ENCODE data around the gene UST.
"Not testable (repeated sequence)": the region's sequence is repeated elsewhere in the genome, so short reads cannot be mapped to it uniquely, and the experiment has no call there.

Gene UST

DNA sequence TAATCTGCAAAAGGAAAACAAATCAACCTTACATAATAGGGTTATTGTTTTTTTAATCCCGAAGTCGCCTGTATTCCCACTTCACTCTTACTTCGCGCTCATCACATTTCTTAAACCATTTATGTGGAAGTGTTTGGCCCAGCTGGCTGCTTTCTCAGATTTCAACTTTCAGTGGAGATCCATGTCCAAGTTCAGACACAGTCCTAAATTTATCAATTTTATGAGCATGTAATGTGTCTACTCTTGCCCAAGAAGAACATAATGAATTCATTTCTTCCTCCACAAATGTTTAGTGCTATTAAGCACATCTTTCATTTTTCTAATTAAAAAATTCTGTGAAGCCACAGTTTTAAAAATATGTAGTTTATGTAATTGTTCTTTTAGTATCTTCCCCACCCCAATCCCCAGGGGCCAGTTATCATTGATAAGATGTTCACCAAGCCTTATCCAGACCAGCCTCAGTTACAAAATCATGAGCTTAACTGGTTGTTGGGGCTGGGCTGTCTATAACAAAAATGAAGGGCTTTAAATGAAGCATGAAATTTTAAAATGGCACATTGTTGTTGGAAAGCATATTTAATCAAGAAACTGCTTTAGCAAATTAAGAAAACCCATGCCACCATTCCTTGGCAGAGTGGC, 151.7 kb downstream of the UST start:
- DNase-seq (ENCODE audit: low read depth, low spot score): no peak

DNA sequence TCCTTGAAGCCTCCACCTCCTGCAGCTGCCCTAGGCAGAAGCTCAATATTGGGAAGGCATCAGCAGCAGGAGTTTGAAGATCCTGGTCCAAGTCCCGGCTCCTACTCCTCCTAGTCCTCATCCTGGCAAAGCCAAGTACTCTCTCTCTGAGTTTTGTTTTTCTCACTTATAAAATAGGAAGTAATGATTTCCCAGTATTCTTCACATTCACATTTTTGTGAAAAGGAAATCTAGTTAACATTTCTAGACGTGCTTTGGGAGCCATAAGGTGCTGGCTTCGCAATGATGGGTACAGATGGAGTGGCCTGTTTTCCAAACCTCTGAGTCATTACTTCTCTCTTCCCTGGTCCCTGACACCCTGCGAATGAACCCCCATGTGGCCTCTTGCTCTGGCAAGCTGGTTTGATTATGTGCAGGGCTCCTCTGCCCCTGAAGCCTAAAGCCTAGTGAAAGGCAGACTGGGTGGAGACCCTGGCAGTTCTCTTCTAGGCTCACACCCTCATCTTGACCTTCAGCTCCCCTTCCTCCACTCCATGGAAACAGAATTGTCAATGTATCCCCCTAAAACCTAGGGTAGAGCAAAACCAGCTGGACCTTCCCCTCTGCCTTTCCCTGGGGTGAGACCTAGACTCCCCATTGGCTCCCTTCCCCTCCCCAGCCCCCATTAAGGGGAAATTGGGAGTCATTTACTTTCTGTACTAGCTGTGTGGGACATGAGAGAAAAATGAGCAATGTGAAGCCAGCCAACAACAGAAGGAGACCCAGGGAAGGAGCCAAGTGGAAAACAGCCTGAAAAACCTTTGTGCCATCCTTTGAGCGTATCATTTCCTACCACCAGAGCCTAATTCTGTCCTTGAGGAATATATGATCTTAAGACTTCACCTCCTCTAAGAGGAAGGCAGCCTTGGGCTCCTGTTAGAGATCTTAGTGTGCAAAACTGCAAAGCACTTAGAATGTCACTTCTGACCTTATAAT, 158.4 kb downstream of the UST start:
- DNase-seq (ENCODE audit: low read depth, low spot score): no peak

DNA sequence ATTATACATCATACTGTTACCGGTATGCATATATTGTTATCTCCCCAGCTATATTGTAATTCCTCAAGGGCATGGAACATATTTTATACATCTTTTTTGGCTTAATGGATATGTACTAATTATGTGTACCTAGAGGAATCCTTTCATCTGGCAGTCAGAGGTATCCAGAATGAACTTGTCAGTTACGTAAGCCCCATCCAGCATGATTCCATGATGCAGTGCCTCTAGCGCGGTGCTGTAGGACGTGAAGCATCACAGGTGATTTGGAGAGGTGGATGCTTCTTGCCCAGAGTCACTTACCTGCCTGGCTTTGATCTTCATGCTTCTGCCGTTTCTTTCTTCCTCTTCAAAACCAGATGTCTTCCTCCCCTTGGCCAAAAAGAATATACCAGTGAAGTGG, 159.1 kb downstream of the UST start:
- no peak for DNase-seq (ENCODE audit: low read depth, low spot score)

DNA sequence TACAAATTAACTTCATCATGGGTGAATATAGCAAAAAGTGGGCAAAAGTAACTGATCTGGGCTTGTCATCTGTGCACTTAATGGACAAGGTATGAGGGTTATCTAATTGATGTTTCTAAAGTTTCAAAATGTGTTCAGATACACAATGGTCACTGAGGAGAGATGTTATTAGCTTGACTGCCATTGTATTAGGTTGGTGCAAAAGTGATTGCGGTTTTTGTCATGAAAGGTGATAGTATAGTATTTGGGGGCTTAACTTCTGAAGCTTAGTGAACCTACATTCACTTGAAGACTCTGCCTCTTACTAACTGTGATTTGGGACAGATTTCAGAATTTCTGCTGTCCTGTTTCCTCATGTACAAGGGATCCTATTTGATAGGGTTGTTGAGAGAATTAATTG, 159.6 kb downstream of the UST start:
- DNase-seq (ENCODE audit: low read depth, low spot score): no peak

DNA sequence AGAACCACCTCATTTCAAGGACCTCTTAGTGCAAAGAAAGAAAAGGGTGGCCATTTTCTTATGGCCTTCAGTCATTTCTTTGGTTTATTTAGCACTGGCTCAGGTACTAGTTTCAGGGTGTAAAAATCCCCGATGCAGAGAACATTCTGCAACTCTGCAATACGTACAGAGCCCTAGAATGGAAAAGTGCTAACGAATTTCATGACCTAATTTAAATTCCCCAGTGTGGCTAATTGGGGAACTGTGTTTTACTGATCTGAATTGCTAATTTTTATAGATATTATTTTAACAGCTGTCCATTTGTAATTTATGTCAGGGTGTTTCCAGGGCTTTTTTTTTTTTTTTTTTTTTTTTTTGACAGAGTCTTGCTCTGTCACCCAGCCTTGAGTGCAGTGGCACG, 160.7 kb downstream of the UST start:
- no peak for DNase-seq (ENCODE audit: low read depth, low spot score)

DNA sequence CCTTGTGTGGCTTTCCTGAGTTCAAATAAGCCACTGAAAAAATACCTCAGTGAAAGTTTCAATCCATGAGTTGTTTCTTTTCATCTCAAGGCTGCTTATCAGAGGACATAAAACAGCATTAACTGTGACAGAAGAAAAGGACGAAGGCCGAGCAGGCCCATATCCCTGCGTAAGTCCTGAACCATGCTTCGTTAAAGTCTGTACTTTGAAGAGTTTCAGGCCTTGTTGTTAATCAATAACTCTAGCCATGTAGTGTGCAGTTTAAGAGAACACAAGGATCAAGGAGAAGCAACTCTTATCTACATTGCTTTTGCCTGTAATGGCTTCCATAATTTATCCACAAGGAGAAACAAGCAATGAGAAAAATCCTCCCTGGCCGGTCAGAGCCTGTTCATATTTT, 165.4 kb downstream of the UST start:
- no peak for DNase-seq (ENCODE audit: low read depth, low spot score)

DNA sequence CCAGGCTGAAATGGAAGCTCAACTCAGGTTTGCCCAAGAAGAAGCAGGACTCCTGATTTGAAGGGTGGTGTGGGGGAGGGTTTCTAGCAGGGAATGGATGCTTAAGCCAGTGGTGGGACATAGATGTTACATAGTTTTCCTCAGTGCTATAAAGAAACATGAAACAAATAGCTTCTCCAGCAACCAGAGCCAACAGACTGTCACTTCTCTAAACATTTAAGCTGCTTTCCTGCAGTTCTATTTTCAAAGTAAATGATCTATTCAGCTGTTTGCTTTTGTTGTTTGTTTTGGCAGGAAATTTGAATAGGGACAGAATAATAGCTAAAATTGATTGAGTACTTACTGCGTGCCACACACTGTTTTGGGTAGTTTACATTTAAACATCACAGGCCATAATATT, 169.0 kb downstream of the UST start:
- DNase-seq (ENCODE audit: low read depth, low spot score): no peak

DNA sequence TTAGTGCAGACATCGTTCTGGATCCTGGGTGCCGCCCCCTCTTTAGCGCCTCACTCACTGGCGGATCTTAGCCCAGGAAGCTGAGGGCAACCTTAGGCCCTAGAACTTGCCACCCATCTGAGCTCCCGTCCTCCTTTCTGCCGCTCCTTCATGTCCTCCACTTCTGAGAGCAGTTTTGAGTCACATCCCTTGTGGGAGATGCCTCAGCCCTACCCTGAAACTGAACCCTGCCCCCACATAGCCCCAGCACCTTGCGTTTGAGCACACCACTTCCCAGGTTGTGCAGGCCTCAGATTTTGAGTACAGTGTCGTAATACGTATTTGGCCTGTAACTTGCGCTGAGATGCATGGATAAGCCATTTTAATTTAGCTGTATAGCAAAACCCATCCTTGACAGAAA, 169.7 kb downstream of the UST start:
- DNase-seq (ENCODE audit: low read depth, low spot score): not testable (repeated sequence)

DNA sequence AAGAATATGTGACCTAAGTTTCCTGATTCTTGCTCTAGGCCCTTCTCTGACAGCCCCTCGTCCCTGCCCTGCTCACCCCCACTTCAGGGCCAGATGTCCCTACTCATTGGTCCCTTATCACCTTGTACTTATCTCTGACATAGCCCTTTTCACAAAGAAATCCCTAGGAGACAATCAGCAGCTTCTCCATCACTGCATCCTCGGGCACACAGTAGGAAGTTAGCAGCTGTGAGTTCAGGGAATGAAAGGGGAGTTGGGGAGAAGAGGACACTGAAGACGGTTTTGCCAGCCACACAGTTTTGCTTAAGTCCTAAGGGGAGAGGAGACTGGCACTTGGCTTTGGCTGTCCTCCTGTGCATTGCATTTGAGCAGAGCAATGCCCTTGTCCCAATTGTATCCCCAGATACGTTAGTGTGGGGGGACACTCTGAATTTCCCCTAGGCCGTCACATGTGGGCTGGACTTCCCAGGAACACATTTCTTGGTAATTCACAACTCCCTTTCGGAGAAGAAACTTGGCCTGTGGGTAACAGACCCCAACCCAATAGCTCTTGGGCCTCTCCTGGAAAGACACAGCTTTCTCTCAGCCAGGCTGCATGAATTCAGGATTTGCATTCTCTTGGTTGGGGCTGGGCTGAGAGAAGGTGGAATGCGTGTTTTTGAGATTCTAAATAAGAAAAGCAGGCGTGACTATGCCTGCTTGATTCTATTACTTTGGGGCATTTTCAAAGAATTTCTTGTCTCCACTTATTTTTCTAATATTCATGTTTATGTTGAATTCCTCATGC, 177.6 kb downstream of the UST start:
- no peak for DNase-seq (ENCODE audit: low read depth, low spot score)

DNA sequence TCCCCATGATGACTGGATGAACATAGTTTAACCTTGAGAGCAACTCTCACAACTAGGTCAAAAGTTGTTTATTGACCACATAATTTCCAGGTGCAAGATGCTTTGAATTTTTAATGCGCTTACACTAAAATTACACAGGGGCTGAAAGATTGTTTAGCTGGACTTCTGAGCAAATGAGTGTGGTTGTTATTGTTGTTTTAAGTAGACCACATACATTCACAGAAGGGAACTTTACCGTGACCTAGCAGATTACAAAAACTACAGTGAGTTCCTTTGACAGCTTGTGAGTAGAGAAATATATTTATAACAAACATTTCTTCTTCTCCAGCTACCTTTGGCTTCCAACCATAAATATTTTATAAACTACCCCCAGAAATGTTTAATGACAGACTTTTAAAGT, 178.9 kb downstream of the UST start:
- DNase-seq (ENCODE audit: low read depth, low spot score): peak; percentile 41

DNA sequence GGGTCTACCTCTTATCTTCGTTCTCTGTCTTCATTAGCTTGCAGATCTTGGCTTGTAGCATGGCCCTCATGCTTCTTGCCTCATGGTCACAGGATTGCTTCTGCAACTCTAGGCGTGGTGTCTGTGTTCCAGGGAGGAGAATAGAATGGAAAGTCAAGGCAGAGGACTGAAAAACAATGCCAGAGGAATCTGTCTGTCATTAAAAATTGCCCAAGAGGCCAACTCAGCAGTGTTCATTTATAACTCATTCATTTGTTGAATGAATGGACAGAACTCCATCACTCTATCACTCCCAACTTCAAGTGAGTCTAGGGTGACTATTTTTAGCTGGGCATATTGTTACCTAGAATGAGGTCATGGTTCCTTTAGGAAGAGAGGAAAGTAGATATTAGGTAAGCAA, 179.6 kb downstream of the UST start:
- DNase-seq (ENCODE audit: low read depth, low spot score): no peak

DNA sequence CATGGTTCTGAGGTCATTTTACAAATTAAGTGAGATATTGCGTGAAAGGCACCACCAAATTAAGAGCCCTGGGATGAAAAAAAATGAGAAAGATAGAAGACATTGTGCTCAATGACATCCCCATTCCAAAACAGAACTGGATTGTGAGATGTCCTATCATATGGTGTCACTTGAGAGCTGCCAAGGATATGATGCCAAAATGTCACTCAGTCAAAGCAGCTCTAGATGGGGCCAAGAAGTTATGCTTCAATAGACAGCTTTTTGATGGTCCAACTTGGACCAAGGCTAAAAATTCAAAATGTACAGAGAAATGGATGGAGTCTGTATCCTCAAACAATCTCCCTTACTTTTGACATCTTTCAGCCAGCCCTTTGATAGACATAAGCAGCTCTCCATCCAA, 180.8 kb downstream of the UST start:
- no peak for DNase-seq (ENCODE audit: low read depth, low spot score)

DNA sequence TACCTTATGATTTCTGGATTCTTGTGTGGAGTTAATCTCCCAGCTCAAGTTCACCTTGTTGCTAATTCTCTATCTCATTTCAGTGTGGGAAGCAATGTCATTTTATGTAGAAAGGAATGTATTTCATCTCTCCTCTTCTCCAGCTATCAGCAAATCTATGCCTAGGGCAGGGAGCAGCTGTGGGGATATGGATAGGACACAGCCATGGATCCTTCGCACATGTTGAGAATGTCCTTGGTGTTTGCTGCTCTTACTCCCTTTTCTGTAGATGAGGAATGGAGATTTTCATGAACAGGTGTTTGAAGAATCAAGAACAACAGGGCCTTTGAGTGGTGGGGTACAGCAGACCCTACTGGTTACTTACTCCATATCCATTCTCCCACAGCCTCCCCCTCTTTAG, 182.0 kb downstream of the UST start:
- DNase-seq (ENCODE audit: low read depth, low spot score): no peak

DNA sequence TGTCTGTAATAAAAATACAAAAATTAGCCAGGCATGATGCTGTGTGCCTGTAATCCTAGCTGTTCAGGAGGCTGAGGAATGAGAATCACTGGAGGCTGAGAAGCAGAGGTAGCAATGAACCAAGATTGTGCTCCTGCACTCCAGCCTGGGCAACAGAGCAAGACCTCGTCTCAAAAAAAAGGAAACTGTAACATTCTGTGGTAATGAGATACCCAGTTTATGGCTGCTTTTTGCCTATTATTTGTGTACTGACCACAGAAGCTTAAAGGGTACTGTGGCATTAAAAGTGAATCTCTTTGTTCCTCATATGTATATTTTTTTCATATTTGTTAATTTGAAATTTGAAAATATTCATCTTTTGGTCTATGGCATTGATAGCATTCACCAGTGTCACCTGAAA, 185.4 kb downstream of the UST start:
- no peak for DNase-seq (ENCODE audit: low read depth, low spot score)

DNA sequence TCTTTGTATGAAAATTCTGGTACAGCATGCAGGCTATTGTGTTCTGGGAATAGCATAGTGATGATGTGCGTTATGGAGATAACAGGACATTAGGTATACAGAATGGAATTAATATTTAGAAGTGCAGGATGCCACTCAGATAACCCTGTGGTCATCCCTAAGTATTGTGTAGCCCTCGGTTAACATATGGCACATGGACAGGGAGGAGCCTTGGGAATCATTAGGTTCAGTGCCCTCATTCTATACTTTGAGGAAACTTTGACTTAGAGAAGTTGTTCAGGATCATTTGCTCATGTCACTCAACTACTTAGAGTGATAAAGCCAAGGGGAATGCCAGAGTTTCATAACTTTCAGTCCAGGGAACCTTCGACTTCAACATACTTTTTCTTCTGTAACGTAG, 185.9 kb downstream of the UST start:
- DNase-seq (ENCODE audit: low read depth, low spot score): no peak

DNA sequence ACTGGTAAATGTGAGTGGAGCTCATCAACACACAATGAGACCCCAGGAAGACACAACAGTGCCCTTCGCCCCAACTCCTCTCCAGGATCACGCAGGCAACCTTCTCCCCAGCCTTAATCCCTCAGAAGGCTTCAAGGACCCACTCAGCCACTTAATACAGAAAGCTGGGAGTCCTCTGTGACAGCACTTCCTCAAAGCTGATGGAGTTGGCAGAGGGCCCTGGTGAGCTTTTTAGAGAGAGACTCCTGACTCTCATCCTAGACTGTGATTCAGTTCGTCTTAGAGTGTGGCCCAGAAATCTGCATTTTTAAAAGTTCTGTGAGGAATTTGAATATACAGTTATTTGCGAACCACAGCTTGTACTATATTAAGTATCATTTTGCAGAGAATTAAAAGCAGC, 187.7 kb downstream of the UST start:
- DNase-seq (ENCODE audit: low read depth, low spot score): peak; percentile 46

DNA sequence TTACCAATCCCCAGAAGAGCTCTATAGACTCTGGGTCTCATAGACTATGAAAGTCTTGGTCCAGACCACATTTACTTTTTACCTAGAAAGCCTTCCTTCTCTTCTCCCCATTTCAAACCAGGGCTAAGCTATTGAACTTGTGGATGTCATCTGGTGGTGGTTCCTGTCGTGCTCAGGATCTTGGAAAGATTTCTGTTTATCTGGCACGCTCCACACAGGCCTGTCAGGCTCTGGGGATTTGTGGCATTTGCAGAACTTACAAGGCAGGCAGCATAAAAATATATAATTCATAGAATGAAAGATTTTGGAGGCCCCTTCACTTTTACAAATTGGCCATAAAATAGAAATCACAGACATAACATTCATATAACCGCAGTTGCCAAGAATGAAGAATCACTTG, 188.1 kb downstream of the UST start:
- DNase-seq (ENCODE audit: low read depth, low spot score): no peak

DNA sequence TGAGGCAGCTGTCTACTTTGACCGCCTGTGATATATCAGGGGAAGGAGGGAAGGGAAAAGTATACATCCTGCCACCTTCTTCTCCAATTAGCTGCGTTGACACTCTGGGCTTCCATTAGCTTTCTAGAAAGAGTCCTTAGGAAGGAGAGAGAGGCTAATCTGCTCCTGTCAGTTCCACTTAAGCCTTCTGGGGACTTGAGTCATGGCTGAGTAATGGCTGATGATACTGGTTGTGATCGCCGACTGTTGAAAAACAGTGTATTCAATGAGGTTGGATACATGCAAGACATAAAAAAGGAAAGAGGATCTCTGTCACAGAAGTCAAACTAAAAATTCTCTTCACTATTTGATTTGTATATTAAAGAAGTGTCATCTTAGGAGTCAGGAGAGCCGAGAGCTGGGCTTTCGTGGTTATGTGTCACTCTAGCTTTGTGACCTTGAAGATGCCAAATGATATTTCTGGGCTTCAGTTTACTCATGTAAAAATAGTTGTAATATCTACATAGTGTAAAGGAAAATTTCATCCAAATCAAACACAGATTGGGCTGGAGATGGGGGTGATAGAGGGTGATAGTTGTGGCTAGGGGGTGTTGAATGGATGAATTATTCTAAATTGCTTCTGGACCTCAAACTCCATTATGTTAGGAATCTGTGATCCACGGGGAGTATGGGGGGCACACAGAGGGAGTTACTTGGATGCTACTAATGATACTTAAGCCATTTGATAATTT, 189.0 kb downstream of the UST start:
- DNase-seq (ENCODE audit: low read depth, low spot score): peak; percentile 46

DNA sequence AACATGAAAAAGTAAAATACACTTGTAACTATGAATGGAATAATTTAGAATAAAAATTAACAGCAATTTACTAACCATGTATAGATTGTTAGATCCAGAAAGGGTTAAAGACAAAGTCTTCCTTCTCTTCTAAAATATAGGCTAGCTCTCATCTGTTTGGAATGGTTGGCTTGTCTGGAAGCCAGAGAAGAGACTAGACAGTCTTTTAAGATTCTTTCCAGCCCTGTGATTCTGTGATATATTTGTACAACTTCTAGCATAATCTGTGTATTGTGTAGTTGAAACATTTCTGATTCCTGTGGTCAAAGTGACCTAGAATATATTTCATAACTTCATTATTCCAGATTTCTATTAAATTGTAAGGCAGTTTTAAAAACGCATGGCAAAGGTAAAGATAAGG, 196.6 kb downstream of the UST start:
- peak; percentile 47 for DNase-seq (ENCODE audit: low read depth, low spot score)

DNA sequence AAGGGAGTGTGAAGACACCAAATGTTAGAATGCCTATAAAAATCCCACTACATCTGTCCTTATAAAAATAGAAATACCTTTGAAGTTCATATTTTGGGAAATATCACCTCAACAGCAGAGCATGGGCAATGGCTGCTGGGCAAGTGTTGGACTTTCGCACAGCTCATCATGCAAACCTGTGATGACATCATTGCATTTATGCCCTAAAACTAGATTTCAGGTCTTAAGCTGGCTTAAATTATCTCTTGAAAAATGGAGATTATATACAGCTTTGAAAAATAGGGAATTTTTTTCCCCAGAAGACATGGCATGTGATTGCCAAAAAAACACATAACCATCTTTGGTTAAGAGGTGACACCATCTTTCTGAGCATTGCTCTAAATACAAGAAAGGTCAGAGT, 197.8 kb downstream of the UST start:
- DNase-seq (ENCODE audit: low read depth, low spot score): no peak

DNA sequence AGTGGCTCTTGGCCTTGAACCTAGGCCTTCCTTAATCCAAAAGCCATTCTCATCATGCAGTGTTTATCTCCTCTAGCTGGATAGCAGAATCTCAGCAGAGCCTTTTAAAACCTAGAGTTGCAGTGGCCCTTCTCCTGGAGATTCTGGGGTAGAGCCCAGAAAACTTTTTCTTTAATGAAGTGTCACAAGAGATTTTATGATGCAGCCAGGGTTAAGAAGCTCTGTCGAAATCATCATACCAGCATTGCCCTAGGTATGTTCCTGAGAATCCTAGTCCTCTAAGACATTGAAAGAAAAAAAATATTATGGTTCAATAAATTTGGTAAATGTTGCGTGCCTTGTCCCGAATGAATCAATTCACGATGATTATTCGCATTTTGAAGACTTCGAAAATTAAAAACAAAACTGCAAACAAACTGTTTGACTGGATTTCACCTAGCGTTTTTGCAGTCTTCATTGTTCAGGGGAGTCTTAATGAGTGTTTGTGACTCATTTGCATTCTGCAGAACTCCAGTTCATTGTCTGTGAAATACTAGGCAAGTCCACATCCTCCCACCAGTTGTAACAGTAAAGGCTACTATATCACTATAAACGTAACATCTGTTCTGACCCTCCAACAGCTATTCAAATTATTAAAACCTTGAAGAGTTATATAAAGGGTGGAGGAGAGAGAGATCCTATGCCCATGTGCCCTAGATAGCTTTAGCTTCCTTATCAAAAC, 198.6 kb downstream of the UST start:
- no peak for DNase-seq (ENCODE audit: low read depth, low spot score)

Measured in astrocyte of the hippocampus (primary cell).